ENCODE data around the gene SYT7.

- no peak for TF ChIP-seq CTCF (IDR thresholded peaks at IDR 0.05)
- no peak for TF ChIP-seq POLR2A (IDR thresholded peaks at IDR 0.05)
Observed at GRCh38 chr11:61495801-61496601, 84.9 kb downstream of the SYT7 start.

Data from lower leg skin (tissue), 3 donors.